Erythroblast (primary cell): ENCODE measurements around the gene P4HA2.

ENCODE experiments used
- GATA1 ChIP-seq: IDR thresholded peaks from 2 replicates; pipeline ENCODE4 v1.6.1; 2011; ENCODE audit warnings: low read depth, mild to moderate bottlenecking, control low read depth, low read length, moderate library complexity
- POLR2A ChIP-seq: IDR thresholded peaks from 2 replicates; pipeline ENCODE4 v1.6.1; 2011; ENCODE audit warnings: mild to moderate bottlenecking, low read length

- TF ChIP-seq POLR2A (no peak), GATA1 (no peak)
These were observed 2.3 kb downstream of the P4HA2 start for GRCh38 chr5:132225165-132226032.
